D341Med (cell line): ENCODE results near the gene SIPA1L3.

Experiments
- DNase-seq: peaks from one replicate; pipeline ENCODE4 v3.0.0; 2012; ENCODE audit warnings: low spot score

SIPA1L3 gene

GRCh38 chr19:38115271-38115802 lies 208.3 kb downstream of the SIPA1L3 start:
- DNase-seq = no peak

DNA sequence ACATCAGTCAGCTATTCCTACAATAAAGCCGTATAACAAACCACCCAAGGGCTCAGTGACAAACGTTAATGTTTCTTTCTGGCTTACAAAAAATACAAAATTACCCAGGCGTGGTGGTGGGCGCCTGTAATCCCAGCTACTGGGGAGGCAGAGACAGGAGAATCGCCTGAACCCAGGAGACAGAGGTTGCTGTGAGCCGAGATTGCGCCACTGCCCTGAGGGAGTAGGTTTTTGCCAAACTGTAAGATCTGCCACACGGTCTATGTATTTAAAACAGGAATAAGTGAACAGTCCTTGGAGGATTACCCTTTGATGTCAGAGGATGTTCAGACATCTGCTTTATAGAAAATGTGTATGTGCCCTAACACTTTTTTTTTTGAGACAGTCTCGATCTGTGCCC lies 211.2 kb downstream of the SIPA1L3 start:
- DNase-seq = no peak

- DNase-seq = no peak
Observed at GRCh38 chr19:38120471-38121025, 213.5 kb downstream of the SIPA1L3 start.

- DNase-seq = no peak
Observed at GRCh38 chr19:38122402-38123093, 215.5 kb downstream of the SIPA1L3 start.

- no peak for DNase-seq
Observed at GRCh38 chr19:38125238-38125637, 218.2 kb downstream of the SIPA1L3 start.

GRCh38 chr19:38130399-38130798 lies 223.4 kb downstream of the SIPA1L3 start:
- no peak for DNase-seq

DNA sequence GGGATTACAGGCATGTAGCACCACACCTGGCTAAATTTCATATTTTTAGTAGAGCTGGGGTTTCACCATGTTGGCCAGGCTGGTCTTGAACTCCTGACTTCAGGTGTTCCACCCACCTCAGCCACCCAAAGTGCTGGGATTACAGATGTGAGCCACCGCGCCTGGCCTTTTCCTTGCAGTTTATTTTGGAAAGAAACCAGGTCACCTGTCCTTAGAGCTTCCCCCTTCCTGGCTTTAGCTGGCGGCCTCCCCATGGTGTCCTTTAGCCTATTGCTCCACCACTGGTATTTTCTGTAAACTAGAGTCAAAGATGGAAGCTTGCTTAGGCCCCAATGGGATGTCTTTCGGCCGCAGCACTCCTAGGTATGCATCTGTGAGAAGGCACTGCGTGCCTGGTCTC lies 225.8 kb downstream of the SIPA1L3 start:
- DNase-seq = no peak

- DNase-seq = no peak
Observed at GRCh38 chr19:38133319-38133718, 226.3 kb downstream of the SIPA1L3 start.

DNA sequence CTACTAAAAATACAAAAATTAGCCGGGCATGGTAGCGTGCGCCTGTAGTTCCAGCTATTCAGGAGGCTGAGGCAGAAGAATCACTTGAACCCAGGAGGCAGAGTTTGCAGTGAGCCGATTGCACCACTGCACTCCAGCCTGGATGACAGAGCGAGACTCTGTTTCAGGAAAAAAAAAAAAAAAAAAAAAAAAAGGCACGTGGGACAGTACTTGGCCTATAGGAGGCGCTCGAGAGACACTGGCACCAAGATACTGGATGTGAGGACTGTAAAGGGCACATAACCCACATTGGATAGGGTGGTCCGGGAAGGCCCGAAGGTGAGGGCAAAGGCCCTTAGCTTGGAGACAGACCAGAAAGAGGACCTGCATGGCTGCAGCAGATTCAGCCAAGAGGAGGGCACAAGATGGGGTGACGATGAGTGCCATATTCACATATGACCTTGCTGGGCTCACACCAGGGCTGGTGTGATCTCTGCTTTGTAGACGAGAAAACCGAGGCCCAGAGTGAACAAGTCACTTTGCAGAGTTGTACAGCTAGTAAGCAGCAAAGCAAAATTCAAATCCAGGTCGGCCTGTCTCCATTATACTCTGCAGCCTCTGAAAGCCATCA lies 227.6 kb downstream of the SIPA1L3 start:
- peak; percentile 64 for DNase-seq

DNA sequence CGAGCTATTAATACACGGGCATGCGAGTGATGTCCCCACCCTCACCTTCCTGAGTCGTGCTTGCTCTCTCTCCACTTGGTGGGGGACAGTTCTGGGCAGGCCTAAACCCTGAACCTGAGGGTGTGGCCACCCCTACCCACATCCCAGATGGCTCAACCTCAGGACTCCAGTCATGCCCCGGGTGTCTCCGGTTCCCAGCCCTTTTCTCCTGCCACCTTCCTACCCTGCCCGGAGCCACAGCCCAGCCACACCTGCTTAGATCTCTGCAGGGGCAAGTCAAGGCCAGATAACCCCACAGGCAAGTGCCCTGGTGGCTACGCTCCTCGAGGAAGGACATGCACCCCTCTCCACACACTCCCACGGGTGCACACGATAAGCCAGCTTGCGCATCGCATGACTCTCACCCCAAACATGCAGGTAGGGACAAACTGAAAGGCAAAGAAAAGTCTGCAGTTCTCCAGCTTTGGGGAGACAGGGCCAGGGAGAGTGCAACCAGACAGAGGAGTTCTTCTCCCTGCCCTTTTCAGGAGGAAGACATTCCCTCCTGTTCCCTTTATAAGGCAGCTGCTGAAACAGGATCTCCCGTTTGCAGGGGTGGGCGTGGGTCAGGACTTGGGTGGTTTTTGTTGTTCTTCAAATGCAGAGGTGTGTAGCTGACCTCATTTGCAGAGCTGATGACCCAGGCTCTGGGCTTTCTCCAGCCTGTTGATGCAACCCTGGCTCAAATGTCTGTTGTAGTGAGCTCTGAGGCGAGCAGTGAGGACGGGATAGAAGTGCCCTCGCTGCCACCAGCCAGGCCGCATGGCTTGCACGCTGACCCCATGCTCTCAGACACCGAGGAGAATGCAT lies 228.4 kb downstream of the SIPA1L3 start:
- DNase-seq = no peak

DNA sequence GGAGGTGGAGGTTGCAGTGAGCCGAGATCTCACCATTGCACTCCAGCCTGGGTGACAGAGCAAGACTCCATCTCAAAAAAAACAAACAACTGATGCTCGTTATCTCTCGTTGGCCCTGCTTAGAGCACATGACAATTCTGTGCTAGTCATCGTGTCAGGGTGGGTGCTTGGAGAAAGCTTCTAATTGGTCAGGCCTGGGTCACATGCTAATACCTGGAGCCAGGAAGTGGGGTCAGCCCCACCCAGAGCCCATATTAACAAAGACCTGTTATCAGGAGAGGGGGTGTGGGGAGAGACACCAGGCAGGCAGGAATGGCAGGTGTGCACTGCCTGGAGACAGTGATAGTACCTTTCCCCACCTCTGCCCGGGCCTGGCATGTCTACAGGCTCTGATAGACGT lies 232.1 kb downstream of the SIPA1L3 start:
- no peak for DNase-seq

DNA sequence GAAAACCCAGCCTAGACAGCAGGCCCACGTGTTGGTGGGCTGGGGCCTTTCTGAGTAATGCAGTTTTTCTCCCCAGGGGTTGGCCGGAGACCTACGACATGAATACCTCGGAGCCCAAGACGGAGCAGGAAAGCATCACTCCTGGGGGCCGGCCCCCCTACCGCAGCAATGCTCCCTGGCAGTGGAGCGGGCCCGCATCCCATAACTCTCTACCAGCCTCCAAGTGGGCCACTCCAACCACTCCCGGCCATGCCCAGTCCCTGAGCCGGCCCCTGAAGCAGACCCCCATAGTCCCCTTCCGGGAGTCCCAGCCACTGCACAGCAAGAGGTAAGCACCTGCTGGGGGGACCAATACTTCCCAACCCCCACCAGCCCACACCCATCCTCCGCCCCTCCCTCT lies 234.1 kb downstream of the SIPA1L3 start:
- DNase-seq = no peak

DNA sequence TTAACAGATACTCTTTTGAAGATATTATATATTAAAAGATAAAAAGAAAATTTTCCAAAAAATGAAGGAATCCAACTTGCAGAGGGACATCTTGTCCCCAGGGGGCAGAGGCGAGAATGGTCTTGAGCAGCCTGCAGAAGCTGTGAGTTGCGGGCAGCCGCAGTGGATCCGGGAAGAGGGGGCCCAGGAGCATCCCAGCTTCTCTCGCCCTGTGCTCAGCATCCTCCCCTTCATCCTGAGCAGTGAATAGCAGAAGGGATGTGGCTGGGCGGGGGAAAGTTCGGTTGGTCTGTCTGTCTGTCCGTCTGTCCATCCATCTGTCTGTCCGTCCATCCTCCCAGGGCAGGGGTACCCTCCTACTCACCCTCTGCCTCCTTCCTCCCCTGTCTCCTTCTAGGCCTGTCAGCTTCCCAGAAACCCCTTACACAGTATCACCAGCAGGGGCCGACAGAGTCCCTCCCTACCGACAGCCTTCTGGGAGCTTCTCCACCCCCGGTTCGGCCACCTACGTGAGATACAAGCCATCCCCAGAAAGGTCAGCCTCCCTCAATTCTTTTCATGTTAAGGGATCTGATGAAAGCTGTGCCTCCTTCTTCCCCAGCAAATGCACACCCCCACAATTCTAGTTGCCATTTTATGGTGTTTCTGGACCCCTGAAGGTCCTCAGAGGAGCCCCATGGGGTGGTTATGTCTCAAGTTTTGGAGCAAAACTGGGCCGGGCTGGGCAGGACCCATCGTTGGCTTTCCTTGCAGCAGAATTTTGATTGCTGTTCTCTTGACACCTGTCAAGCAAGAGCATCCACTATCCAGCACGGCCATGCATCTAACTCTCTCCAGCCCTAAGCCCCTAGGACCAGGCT lies 235.4 kb downstream of the SIPA1L3 start:
- DNase-seq = peak; percentile 79

DNA sequence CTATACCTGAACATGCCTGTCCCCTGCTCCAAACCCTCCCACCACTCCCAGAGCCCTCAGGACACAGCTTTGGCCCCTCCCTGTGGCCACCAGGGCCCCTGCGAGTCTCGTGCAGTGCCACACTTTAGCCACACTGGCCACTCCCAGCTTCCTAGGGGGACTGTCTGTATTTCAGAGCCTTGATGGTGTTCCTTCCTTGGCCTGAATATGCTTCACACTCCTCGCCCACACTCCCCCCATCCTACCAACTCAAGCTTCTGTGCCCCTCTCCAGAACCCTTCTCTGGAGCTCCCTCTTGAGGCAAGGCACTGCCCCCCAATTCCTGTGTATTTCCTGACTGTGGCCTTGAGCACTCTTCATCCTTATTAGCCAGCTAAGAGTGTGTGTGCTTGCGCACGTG lies 236.8 kb downstream of the SIPA1L3 start:
- DNase-seq = no peak

GRCh38 chr19:38144667-38145066 lies 237.7 kb downstream of the SIPA1L3 start:
- no peak for DNase-seq

DNA sequence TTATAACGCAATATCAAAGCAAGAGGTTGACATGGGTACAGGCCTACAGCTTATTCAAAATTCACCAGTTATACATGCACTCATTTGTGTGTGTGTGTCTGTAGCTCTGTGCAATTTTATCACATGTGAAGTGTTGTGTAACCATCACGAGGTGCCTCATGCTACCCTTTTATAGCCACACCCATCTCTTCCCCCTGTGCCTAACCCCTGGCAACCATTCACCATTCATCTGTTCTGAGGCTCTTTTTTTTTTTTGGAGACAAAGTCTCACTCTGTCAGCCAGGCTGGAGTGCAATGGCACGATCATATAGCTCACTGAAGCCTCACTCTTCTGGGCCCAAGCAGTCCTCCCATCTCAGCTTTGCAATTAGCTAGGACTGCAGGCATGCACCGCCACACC lies 238.6 kb downstream of the SIPA1L3 start:
- no peak for DNase-seq

DNA sequence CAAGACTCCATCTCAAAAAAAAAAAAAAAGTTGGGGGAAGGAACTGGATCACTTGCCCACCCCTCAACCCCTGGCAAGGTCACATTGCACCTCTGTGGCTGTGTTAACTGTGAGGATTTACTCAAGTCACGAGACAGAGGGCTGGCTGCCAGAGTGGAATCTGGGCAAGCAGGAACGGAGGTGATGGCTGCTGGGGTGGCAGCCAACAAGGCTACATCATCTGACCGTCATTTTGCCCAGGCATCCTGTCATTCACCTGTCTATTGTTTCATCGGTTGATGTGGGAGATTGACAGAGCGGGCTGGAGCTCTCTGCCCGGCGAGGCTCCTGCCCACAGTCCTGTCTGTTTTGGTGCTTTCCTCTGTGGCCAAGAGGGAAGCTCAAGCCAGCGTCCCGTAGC lies 241.3 kb downstream of the SIPA1L3 start:
- no peak for DNase-seq

DNA sequence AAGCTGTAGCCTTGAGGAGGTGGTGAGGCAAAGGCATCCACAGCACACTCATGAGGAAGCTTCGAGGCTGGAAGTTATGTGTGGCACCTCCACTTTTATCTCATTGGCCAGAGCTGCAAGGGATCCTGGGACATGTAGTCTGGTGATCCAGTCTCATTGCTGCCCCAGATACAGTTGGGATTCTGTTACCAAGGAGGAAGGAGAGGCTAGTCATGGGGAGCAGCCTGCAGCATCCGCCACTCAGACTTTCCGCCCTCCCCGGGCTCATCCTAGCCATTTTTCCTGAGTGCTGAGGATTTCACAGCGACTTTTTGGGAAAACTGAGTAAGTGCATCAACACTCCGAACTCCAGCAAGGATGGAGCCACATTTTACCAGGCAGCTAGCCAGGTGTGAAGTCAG lies 242.7 kb downstream of the SIPA1L3 start:
- peak; percentile 34 for DNase-seq

DNA sequence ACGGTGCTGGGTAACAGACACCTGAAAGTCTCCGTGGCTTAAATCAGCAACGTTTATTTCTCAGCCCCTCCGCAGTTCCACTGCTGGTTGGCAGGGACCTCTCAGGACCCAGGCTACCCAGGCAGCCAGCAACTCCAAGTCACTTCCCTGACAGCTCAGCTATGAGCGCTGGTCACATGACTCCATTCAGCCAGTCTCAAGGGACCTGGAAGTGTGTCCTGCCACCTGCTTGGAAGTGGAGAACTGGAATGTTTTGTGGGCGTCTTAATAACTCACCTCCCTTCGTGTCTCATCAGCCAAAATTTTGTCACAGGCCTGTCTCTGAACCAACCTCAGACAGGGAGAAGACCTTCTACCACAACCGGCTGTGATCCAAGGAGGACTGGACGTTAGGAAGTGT lies 244.2 kb downstream of the SIPA1L3 start:
- DNase-seq = no peak

- peak; percentile 52 for DNase-seq
Observed at GRCh38 chr19:38152461-38153379, 245.7 kb downstream of the SIPA1L3 start.
